Kidney (tissue), 14 donors: ENCODE measurements around the gene CACNA1E. TPM values are rescaled to one million over a fixed set of nuclear protein-coding genes. Genes with fewer than 3 reads are reported as not detected.

Experiments used
- DNase-seq, 5 donors: peaks; one replicate each; pipeline ENCODE4 v3.0.0-alpha.2; 2013 to 2020
- FAIRE-seq: peaks from 2 replicates; lab custom pipeline; 2012; peaks lifted over from hg19 to GRCh38; lab: Jason Lieb, UNC
- H3K27ac ChIP-seq, 2 donors: one replicate each; pipeline ENCODE4 v1.7.0; 2013; ENCODE audit warnings: low read depth in 2 of 2, low read length in 2 of 2, inconsistent platforms in 1 of 2
- H3K27me3 ChIP-seq: one replicate; pipeline ENCODE4 v1.7.1; 2013; ENCODE audit warnings: low read length, inconsistent platforms; ENCODE audit not compliant: control insufficient read depth, insufficient read depth
- H3K36me3 ChIP-seq, 3 donors: one replicate each; pipeline versions ENCODE4 v1.7.0 to v1.7.1; 2013; ENCODE audit warnings: low read length in 3 of 3, control low read depth in 1 of 3, inconsistent platforms in 1 of 3; ENCODE audit not compliant: insufficient read depth in 3 of 3, control insufficient read depth in 2 of 3
- H3K4me1 ChIP-seq, 3 donors: one replicate each; pipeline versions ENCODE4 v1.7.0 to v1.7.1; 2013; ENCODE audit warnings: low read length in 3 of 3, inconsistent platforms in 1 of 3, low read depth in 1 of 3; ENCODE audit not compliant: control insufficient read depth in 2 of 3, insufficient read depth in 2 of 3
- H3K4me3 ChIP-seq, 3 donors: one replicate each; pipeline versions ENCODE4 v1.7.0 to v1.8.1; 2013; ENCODE audit warnings: low read length in 3 of 3, control low read depth in 1 of 3, inconsistent platforms in 1 of 3
- H3K9ac ChIP-seq, 3 donors: one replicate each; pipeline versions ENCODE4 v1.7.0 to v1.7.1; 2013; ENCODE audit warnings: low read length in 3 of 3, control low read depth in 1 of 3, inconsistent platforms in 1 of 3
- H3K9me3 ChIP-seq, 3 donors: one replicate each; pipeline versions ENCODE4 v1.7.0 to v1.7.1; 2013; ENCODE audit warnings: low read length in 3 of 3, control low read depth in 1 of 3, inconsistent platforms in 1 of 3; ENCODE audit not compliant: control insufficient read depth in 2 of 3, insufficient read depth in 1 of 3
- CTCF ChIP-seq: IDR thresholded peaks from 3 replicates; pipeline ENCODE4 v1.5.1; 2012; ENCODE audit warnings: mild to moderate bottlenecking, moderate library complexity, borderline replicate concordance; ENCODE audit not compliant: insufficient read depth; ENCODE audit errors: extremely low read depth
- intact Hi-C: fragments of 100-400 bp; cut with DNase I; formaldehyde crosslinking; loops from one replicate; pipeline ENCODE4 v1.11.1; 2022
- polyA plus RNA-seq: library from polyadenylated mRNA; stranded (reverse); fragments of 350-450 nt; fragmentation: Illumina TruSeq; extraction: RNeasy Lipid Tissue Mini Kit (QIAGEN cat#74804); gene quantifications from one replicate; pipeline ENCODE4 v1.2.3, GENCODE V29; 2014; ENCODE audit warnings: low read depth, low replicate concordance; ENCODE audit not compliant: insufficient read depth
- total RNA-seq: library from RNA; stranded (reverse); fragmentation: NEBNext Ultra II Directional; extraction: Animal tissue kit (Norgen Biotek cat#: 25700); gene quantifications from one replicate; pipeline ENCODE4 v1.2.1, GENCODE V29; 2021
- donor health status: control.
- donor health status: control.
- donor health status: control.
- donor health status: control.
- donor health status: control.
- donor health status: DM: yes; HTN: yes; CAD: no.
- donor health status: Normal renal cell carcinoma (clear cell type).

CACNA1E gene
- total and polyA plus RNA-seq, 2 donors from 2014 or later = 0.19 TPM

DNA sequence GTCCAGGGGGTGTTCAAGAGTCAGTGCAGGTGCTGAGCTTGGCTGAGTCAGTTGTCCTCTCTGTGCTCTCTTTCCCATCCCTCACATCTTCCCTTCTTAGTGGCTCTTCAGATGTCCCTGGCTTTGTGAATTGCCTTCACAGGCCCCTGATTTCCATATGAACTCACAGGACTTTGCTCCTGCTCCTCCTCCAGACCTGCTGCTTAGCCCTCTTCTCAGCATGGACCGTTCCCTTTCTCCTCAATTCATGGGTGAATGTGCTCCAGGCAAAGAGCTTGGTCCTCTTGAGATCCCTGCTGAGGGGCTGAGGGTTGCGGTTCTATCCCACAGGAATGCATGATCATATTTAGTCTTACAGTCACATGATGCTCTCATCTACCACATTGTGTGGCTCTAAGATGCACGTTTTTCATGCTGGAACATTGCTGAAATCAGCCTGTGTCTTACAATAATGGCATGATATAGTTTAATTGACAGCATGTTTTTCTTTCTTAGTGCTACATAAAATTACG, 30.5 kb downstream of the CACNA1E start:
- H3K27ac ChIP-seq = no peak overlapping the region
- H3K36me3 ChIP-seq = no peaks in the 10 kb centered on the region
- DNase-seq = no peak
- no peak overlapping the region for H3K4me3 ChIP-seq
- no peak for FAIRE-seq
- TF ChIP-seq CTCF = no peak
- no peaks in the 10 kb centered on the region for H3K27me3 ChIP-seq
- intact Hi-C loops = no loop called here
- no peaks in the 10 kb centered on the region for H3K4me1 ChIP-seq
- no peaks in the 10 kb centered on the region for H3K9me3 ChIP-seq
- H3K9ac ChIP-seq = no peak overlapping the region

DNA sequence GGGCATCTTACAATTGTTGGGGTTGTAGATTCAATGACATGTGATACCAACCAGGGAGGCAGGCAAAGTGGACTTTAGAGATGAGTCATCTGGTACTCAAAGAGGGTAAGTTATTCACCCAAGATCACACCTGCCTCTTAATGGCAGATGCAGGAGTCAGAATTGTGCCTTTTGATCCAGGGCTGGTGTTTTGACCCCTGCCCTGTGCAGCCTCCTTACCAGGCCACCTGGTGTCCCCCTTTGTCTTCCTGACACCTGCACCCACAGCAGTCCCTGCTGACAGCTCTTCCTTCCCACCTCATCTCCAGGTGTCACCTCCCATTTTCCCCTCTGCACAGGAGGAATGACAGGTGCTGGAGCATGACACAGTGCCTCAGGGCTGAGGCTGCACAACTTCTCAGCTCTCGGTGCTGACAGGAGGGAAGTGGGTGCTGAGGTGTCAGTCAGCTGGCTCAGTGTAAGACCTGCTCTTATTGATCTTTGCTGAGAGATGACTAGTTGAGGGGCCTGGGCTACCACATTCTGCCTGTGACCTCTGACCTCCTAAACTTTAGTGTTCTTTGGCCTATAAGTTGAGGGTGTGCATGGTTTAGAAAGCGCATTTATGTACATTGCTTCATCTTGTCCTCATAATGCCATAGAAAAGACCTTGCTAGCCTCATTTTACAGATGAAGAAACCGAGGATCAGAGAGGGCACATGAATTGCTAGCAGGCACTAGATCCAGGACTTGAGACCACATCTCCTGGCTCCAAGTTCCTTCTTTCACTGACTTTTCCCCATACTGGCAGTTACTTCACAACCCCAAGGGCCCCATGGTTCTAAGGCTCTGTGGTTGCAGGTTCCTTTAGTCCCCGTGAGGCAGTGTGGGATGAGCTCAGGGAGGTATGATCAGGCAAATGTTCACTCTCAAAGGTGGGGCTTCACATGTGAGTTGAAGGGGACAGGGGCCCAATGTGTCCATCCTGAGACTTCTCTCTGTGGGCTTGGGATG, 31.3 kb downstream of the CACNA1E start:
- H3K36me3 ChIP-seq = no peaks in the 10 kb centered on the region
- TF ChIP-seq CTCF = no peak

DNA sequence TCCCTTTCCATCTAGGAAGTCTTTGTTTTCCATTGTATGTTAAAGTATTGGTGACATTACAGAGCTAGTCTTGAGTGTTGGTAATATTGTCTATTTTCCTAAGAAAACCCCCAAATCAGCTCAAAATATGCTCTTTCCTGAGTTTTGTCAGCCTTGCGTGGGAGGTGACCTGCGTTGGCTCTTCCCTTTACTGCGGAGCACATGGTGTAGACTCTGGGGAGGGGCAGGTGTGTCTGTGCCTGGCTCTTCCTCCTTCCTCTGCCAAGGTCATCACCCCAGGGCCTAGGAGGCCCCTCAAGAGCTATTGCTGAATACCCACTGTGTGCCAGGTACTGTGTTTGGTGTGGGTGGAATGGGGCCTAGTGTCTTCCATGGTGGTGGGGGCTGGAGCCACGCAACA, 33.4 kb downstream of the CACNA1E start:
- no peaks in the 10 kb centered on the region for H3K27me3 ChIP-seq
- no peak overlapping the region for H3K4me3 ChIP-seq
- DNase-seq (no peak), FAIRE-seq (no peak)
- no peak overlapping the region for H3K27ac ChIP-seq
- no peak for TF ChIP-seq CTCF
- H3K4me1 ChIP-seq = no peaks in the 10 kb centered on the region
- H3K9ac ChIP-seq = no peak overlapping the region
- intact Hi-C loops = no loop called here
- no peaks in the 10 kb centered on the region for H3K9me3 ChIP-seq
- no peaks in the 10 kb centered on the region for H3K36me3 ChIP-seq

More for the DNA sequence above, 31.3 kb downstream of the CACNA1E start:
- H3K27ac ChIP-seq = no peak overlapping the region
- H3K4me3 ChIP-seq = no peak overlapping the region
- no peak overlapping the region for H3K9ac ChIP-seq
- H3K4me1 ChIP-seq = no peaks in the 10 kb centered on the region
- intact Hi-C loops = no loop called here
- no peak for FAIRE-seq
- DNase-seq = peak in 1 of 5 donors; percentile 4
- no peaks in the 10 kb centered on the region for H3K27me3 ChIP-seq
- H3K9me3 ChIP-seq = no peaks in the 10 kb centered on the region
